Uterus (tissue), 2 donors: ENCODE data around the gene RAP1GDS1.

Source experiments
- POLR2A ChIP-seq, 2 donors: fragments of 450-650 bp; IDR thresholded peaks; one replicate each; pipeline ENCODE4 v1.6.1; 2016; ENCODE audit warnings: antibody characterized with exemption in 2 of 2, mild to moderate bottlenecking in 1 of 2, moderate library complexity in 1 of 2
- TF ChIP-seq, protein P1 (sequence below), 4 experiments: fragments of 200-600 bp in 2 of 4; fragments of 450-650 bp in 2 of 4; sonication (generic) in 2 of 4; IDR thresholded peaks; one replicate each; pipeline ENCODE4 v1.5.1; 2016 to 2019; ENCODE audit warnings: antibody characterized with exemption in 4 of 4, mild to moderate bottlenecking in 2 of 4, moderate library complexity in 1 of 4

- TF ChIP-seq, protein P1, sequence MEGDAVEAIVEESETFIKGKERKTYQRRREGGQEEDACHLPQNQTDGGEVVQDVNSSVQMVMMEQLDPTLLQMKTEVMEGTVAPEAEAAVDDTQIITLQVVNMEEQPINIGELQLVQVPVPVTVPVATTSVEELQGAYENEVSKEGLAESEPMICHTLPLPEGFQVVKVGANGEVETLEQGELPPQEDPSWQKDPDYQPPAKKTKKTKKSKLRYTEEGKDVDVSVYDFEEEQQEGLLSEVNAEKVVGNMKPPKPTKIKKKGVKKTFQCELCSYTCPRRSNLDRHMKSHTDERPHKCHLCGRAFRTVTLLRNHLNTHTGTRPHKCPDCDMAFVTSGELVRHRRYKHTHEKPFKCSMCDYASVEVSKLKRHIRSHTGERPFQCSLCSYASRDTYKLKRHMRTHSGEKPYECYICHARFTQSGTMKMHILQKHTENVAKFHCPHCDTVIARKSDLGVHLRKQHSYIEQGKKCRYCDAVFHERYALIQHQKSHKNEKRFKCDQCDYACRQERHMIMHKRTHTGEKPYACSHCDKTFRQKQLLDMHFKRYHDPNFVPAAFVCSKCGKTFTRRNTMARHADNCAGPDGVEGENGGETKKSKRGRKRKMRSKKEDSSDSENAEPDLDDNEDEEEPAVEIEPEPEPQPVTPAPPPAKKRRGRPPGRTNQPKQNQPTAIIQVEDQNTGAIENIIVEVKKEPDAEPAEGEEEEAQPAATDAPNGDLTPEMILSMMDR (IDR thresholded peaks at IDR 0.05): no peak
- no peak for TF ChIP-seq POLR2A (IDR thresholded peaks at IDR 0.05)
Observed at GRCh38 chr4:98421111-98421510, 159.9 kb downstream of the RAP1GDS1 start.
